HFF-Myc (cell line): ENCODE results near the gene KLHL30.

Experiments used
- DNase-seq: peaks from one replicate; pipeline ENCODE4 v3.0.0-alpha.2; 2011; ENCODE audit warnings: low read depth; ENCODE audit errors: extremely low read depth
- H3K4me3 ChIP-seq: replicated peaks from 2 replicates; pipeline ENCODE4 v1.5.1; 2011; ENCODE audit warnings: low read depth, mild to moderate bottlenecking, control low read depth, low read length
- TF ChIP-seq, protein P1 (sequence below): IDR thresholded peaks from 2 replicates; pipeline ENCODE4 v1.5.1; 2012; ENCODE audit warnings: mild to moderate bottlenecking, low read depth, low read length, control low read depth; ENCODE audit errors: missing control alignments

KLHL30 gene, protein sequence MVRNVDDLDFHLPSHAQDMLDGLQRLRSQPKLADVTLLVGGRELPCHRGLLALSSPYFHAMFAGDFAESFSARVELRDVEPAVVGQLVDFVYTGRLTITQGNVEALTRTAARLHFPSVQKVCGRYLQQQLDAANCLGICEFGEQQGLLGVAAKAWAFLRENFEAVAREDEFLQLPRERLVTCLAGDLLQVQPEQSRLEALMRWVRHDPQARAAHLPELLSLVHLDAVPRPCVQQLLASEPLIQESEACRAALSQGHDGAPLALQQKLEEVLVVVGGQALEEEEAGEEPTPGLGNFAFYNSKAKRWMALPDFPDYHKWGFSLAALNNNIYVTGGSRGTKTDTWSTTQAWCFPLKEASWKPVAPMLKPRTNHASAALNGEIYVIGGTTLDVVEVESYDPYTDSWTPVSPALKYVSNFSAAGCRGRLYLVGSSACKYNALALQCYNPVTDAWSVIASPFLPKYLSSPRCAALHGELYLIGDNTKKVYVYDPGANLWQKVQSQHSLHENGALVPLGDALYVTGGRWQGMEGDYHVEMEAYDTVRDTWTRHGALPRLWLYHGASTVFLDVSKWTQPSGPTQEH

GRCh38 chr2:238138331-238139195 lies at the start of gene KLHL30:
KLHL30 (plus strand) TSS chr2:238138668; CDS start chr2:238140755, 2,087 bp downstream.
- TF ChIP-seq, protein P1, sequence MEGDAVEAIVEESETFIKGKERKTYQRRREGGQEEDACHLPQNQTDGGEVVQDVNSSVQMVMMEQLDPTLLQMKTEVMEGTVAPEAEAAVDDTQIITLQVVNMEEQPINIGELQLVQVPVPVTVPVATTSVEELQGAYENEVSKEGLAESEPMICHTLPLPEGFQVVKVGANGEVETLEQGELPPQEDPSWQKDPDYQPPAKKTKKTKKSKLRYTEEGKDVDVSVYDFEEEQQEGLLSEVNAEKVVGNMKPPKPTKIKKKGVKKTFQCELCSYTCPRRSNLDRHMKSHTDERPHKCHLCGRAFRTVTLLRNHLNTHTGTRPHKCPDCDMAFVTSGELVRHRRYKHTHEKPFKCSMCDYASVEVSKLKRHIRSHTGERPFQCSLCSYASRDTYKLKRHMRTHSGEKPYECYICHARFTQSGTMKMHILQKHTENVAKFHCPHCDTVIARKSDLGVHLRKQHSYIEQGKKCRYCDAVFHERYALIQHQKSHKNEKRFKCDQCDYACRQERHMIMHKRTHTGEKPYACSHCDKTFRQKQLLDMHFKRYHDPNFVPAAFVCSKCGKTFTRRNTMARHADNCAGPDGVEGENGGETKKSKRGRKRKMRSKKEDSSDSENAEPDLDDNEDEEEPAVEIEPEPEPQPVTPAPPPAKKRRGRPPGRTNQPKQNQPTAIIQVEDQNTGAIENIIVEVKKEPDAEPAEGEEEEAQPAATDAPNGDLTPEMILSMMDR: no peak
- no peak within 1 kb of the TSS for H3K4me3 ChIP-seq
- DNase-seq: no peak

DNA sequence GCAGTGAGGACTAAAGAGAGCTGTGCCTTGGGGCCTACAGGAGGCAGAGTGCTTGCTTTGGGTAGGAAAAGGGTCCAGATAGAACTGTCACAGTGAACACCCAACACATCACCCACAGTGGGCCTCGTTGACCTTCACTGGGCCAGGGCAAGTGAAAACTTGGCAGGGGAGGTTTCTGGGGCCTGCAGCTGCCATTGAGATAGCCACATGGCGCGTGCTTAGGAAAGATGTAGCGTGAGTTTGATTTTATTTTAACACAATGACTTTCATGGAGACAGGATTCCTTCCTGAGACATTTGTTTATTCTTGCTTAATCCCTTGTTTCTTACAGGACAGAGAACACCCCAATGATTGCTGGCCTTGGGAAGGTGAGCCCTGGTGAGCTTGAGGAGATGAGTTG lies 47.6 kb upstream of the KLHL30 start:
- no peak overlapping the region for H3K4me3 ChIP-seq
- TF ChIP-seq, protein P1: no peak
- DNase-seq: no peak

DNA sequence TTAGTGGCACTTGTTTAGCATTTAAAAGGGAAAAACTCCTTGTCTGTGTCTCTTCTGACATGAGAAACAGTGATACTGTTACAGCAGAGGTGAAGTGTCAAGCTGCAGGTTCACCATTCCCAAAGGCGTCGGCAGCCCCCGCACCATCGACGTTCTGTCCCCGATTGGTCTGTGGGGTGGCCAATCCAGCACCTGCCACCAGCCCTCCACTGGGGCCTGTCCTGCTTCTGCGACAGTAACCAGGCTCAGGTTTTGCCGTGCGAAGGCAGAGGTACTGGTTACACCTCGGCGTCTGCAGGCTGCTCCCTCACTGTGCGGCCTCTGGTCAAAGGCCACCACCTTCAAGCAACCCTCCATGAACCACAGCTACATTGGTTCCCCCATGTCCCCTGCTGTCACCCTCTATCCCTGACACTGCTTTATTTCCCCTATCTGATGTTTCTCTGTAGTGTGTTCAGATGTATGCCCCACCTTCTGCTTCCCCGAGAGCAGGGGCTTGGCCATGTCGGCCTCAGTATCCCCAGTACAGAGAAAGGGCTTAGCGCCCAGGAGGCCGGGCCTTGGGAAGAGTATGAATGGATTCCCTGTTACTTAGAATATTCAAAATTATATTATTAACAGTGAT lies 46.9 kb upstream of the KLHL30 start:
- DNase-seq: no peak
- no peak overlapping the region for H3K4me3 ChIP-seq
- TF ChIP-seq, protein P1: no peak

GRCh38 chr2:238092486-238093035 lies 45.9 kb upstream of the KLHL30 start:
- no peak for DNase-seq
- no peak overlapping the region for H3K4me3 ChIP-seq
- TF ChIP-seq, protein P1: no peak

- TF ChIP-seq, protein P1: no peak
- no peak overlapping the region for H3K4me3 ChIP-seq
- no peak for DNase-seq
These were observed 45.0 kb upstream of the KLHL30 start for GRCh38 chr2:238093181-238094140.
